HG03159 (cell line): ENCODE measurements around the gene CAV3.

Source experiments
- ATAC-seq: cut with Tn5 transposase; IDR thresholded peaks from one replicate; pipeline ENCODE4 v1.9.1; 2021; ENCODE audit warnings: mild to moderate bottlenecking, moderate library complexity; ENCODE audit not compliant: unreplicated experiment

The CAV3 gene

DNA sequence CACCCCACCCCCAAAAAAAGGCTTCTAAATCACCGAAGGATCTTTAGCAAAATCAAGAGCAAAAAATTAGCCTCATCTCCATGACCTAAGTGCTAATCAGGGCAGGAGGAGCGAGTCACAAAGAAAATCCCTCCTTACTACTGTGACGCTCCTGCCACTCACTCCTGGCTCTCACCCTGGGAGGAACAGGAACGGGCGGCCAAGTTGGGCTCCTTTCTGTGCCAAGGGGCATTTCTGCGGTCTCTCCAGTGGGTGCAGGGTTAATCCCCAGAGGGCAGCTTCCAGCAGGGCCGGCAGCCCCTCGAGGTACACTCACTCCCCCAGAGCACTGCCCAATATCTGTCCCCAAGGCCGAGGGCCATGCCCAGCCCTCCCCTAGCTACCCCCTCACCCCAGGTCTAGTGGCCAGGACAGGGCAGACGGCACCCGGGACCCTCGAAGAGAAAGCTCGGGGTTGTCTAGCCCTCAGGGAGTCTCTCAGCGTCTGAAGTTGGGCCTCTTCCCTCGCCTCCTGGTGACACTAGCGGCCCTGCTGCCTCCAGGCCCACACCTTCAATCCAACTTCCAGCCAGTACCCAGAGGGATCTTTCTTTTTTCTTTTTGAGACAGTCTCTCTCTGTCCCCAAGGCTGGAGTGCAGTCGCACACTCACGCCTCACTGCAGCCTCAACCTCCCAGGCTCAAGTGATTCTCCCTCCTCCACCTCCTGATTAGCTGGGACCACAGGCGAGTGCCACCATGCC, 706 bp downstream of the CAV3 start:
- ATAC-seq, result no peak

GRCh38 chr3:8734908-8735307, 1.3 kb downstream of the CAV3 start:
- no peak for ATAC-seq

GRCh38 chr3:8736436-8736835, 2.8 kb downstream of the CAV3 start:
- ATAC-seq, result no peak

DNA sequence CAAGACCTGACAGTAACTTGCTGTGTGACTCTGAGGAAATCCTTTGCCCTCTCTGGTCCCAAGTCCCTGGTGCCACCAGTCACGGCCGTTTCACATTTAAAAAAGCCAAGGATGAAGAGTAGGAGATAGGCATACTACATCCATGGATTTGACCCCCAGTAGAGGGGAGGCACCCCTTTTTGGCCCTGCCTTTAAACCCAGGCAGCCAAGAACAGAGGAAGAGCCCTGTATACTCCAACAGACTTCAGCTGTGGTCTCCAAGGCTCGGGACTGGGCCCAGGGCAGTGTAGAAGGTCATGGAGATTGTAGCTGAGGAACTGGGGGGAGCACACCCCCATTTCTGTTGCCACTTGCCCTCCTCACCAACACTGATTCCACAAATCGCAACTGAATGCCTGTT, 3.7 kb downstream of the CAV3 start:
- ATAC-seq, result no peak

DNA sequence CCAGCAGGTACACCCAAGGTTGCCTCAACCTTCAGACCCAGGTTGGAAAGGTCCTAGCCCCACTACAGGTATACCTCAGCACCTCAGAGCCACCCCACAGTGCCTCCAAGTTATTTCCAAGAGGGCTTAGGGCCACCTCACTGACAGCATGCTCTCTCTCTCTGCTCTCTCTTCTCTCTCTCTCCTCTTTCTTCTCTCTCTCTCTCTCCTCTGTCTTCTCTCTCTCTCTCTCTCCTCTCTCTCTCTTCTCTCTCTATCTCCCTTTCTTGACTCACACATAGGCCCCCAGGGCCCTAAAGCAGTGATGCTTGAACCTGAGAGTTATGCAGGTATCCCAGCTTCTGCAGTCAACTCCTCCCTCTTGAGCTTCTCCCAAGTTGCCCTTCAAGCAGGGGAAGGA, 4.2 kb downstream of the CAV3 start:
- no peak for ATAC-seq

GRCh38 chr3:8738639-8739038, 5.0 kb downstream of the CAV3 start:
- ATAC-seq, result no peak

DNA sequence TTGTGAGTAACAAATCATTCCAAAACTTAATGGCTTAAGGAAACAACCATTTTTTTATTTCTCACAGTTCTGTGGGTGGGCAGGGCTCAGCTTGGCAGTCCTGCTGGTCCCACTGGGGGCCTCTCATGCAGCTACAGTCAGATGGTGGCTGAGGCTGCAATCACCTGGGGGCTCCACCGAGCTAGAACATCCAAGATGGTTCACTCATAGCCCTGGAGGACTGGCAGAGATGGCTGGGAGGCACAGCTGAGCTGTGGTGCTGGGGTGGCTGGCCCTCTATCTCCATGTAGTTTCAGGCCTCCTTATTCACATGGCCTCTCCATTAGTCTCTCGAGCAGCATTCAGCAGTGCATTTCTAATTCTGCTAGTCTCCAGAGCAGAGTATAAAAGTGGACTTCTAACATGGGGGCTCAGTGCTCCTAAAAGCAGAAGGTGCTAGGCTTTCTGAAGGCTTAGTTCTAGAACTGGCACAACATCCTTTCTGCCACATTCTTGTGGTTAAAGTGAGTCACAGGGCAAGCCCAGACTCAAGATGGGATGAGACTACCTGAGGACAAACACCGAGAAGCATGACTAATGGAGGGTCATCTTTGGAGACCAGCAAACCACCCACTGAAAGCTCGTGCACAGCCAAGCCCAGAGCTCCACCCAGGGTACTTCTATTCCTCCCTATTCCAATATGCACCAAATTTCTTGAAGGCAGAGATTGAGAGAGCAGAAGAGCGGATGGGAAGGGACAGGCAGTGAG, 6.3 kb downstream of the CAV3 start:
- no peak for ATAC-seq

GRCh38 chr3:8741581-8742261, 8.1 kb downstream of the CAV3 start:
- no peak for ATAC-seq

DNA sequence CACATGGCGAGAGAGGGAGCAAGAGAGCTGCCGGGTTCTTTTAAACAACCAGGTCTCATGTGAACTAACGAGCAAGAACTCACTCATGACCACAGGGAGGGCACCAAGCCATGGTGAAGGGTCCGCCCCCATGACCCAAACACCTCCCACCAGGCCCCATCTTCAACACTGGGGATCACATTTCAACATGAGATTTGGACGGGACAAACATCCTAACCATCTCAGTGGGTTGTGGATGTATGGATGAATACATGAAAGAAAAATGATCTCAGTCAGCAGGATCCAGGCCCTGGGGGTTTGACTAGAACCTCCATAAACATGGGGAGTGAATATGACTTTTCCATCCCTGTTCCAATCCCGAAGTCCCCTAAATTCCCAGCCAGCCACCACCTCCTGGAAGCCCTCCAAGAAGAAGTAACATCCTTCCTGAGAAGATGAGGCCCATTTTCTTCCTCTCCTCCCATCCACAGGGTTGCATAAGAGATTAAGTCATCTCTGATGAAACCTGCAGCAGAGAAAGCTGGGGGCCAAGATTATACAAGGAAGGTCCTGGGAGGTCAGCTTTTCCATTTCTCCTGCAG, 9.5 kb downstream of the CAV3 start:
- ATAC-seq, result no peak

- ATAC-seq, result no peak
These were observed 10.3 kb downstream of the CAV3 start for GRCh38 chr3:8743911-8744310.

GRCh38 chr3:8745619-8746370, 12.2 kb downstream of the CAV3 start:
- ATAC-seq, result no peak

GRCh38 chr3:8746780-8747345, 13.3 kb downstream of the CAV3 start:
- no peak for ATAC-seq

- ATAC-seq, result no peak
These were observed 15.7 kb downstream of the CAV3 start for GRCh38 chr3:8749316-8749715.

DNA sequence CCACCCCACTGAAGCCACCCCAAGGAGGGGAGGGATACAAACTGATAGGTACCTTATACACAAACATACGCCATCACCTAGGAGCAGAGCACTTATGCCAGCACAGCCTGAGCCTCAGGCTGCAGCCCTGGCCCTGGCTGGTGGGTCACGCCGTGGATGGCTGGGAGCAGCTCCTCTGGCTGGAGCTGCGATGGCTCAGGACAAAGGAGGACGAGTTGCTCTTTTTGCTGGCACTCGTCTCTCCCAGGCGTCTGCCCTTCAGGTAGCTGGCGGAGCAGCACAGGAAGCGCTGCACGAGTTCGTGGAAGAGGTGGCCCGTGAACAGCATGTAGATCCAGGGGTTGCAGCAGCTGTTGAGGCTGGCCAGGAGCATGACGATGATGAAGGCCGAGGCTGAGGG, 19.2 kb downstream of the CAV3 start:
- no peak for ATAC-seq

GRCh38 chr3:8755097-8755496, 21.5 kb downstream of the CAV3 start:
- ATAC-seq, result no peak

DNA sequence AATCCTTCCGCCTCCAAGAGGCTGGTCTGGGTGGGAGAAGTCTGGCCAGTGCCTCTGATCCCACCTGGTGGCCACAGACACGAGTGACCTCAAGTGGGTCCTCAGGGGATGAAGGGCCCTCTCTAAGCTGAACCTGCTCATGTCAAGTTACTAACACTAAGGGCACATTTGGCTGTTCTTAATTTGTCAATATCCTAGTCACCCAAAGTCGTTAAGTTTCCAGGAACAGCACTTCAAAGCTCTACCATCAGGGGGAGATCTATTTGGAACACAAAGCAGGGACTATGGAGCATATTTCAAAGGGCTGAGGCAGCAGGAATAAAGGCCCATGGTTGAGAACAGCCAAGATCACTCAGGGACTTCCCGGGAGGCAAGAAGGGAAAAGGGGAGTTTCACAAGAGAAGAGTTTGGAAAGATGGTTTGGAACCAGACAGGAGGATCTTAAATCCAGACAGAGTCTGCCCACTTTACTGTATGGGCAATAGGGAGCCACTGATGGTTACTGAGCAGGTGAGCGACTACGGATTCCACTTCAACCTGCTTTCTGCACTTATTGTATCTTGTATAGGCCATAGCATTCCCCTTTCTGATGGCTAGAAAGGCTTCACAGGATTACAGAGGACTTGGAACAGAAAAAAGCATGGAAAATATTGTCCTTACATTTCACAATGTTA, 22.1 kb downstream of the CAV3 start:
- no peak for ATAC-seq

DNA sequence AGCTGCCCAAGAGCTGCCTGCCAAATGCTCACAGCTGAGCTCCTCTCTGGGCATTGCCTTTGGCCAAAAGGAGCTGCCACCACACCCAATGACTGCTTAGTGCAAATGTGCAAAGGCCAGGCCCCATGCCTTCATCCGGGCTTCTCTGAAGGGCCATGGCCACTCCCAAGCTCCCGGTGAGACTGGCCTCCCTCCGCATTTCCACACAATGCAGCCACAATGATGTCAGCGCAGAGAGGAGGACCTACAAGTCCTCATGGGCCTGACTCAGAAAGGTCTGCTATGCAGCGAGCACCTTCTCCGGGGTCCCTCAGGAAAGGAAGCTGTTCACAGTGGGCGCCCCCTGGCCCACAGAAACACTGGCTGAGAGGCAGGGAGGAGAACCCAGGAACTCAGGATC, 23.1 kb downstream of the CAV3 start:
- ATAC-seq, result no peak

GRCh38 chr3:8757551-8758518, 24.2 kb downstream of the CAV3 start:
- ATAC-seq, result no peak
